ENCODE measurements around the gene ZNF783.
A peak's percentile ranks its signal among the peaks of the same experiment; 100 is the strongest.
"Not testable (repeated sequence)": the region's sequence is repeated elsewhere in the genome, so short reads cannot be mapped to it uniquely, and the experiment has no call there.

ZNF783 gene

GRCh38 chr7:149300620-149301285 lies 38.8 kb downstream of the ZNF783 start:
- DNase-seq (ENCODE audit: low spot score) = no peak

GRCh38 chr7:149302222-149302621 lies 40.2 kb downstream of the ZNF783 start:
- no peak for DNase-seq (ENCODE audit: low spot score)

- DNase-seq (ENCODE audit: low spot score) = no peak
Observed at GRCh38 chr7:149302865-149303264, 40.9 kb downstream of the ZNF783 start.

- no peak for DNase-seq (ENCODE audit: low spot score)
Observed at GRCh38 chr7:149304006-149304405, 42.0 kb downstream of the ZNF783 start.

- DNase-seq (ENCODE audit: low spot score) = no peak
Observed at GRCh38 chr7:149306854-149307253, 44.9 kb downstream of the ZNF783 start.

- DNase-seq (ENCODE audit: low spot score) = no peak
Observed at GRCh38 chr7:149307775-149308501, 45.9 kb downstream of the ZNF783 start.

GRCh38 chr7:149310113-149310836 lies 48.3 kb downstream of the ZNF783 start:
- peak; percentile 51 for DNase-seq (ENCODE audit: low spot score)

- DNase-seq (ENCODE audit: low spot score) = no peak
Observed at GRCh38 chr7:149310990-149311573, 49.1 kb downstream of the ZNF783 start.

- no peak for DNase-seq (ENCODE audit: low spot score)
Observed at GRCh38 chr7:149313981-149314380, 52.0 kb downstream of the ZNF783 start.

GRCh38 chr7:149316606-149317005 lies 54.6 kb downstream of the ZNF783 start:
- DNase-seq (ENCODE audit: low spot score) = no peak

GRCh38 chr7:149317496-149317895 lies 55.5 kb downstream of the ZNF783 start:
- DNase-seq (ENCODE audit: low spot score) = no peak

- no peak for DNase-seq (ENCODE audit: low spot score)
Observed at GRCh38 chr7:149317986-149318672, 56.1 kb downstream of the ZNF783 start.

GRCh38 chr7:149319376-149319775 lies 57.4 kb downstream of the ZNF783 start:
- DNase-seq (ENCODE audit: low spot score) = no peak

- DNase-seq (ENCODE audit: low spot score) = no peak
Observed at GRCh38 chr7:149320313-149321124, 58.5 kb downstream of the ZNF783 start.

- not testable (repeated sequence) for DNase-seq (ENCODE audit: low spot score)
Observed at GRCh38 chr7:149321125-149321905, 59.3 kb downstream of the ZNF783 start.

GRCh38 chr7:149321978-149322541 lies 60.1 kb downstream of the ZNF783 start:
- peak; percentile 13 for DNase-seq (ENCODE audit: low spot score)

GRCh38 chr7:149322737-149323136 lies 60.7 kb downstream of the ZNF783 start:
- DNase-seq (ENCODE audit: low spot score) = no peak

- no peak for DNase-seq (ENCODE audit: low spot score)
Observed at GRCh38 chr7:149325248-149325647, 63.3 kb downstream of the ZNF783 start.

GRCh38 chr7:149329265-149329664 lies 67.3 kb downstream of the ZNF783 start:
- no peak for DNase-seq (ENCODE audit: low spot score)

GRCh38 chr7:149329766-149330334 lies 67.9 kb downstream of the ZNF783 start:
- DNase-seq (ENCODE audit: low spot score) = no peak

Data from pons (tissue), 1 donor.